Measurements from ENCODE around the gene CTNND1.
A peak's percentile ranks its signal among the peaks of the same experiment; 100 is the strongest.

CTNND1 gene

DNA sequence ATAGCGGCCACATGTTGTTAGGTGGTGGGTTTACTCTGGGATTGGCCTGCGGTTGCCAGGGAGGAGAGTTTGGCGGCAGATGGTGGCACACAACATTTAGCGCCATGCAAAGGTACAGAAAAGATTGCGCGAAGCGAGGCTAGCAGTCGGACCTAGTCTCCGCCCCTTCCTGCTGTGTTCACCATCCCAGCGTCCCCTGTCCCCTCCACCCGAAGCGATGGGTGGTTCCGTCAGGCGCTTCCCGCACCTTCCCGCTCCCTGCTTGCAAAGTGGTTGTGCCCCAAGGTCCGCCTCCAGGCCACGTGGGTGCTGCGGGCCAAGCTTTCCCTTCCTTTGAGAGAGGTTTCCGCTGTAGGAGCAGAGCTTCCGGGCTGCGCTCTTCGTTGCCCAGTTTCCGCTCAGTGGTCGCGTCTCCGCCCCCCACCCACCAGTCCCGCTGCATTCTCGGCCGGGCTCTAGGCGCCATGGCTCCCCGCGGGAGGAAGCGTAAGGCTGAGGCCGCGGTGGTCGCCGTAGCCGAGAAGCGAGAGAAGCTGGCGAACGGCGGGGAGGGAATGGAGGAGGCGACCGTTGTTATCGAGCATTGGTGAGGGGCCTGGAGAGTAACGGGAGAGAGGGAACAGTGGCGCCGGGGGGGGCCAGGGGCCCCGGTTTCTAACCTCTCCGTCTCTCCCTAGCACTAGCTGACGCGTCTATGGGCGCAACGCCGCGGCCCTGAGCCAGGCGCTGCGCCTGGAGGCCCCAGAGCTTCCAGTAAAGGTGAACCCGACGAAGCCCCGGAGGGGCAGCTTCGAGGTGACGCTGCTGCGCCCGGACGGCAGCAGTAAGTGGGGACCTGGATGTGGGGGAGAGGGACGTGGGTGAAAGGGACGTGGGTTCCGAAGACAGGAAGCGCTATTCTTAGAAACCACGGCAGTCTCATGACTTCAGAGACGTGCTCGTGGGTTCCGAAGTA is 20.2 kb upstream of the CTNND1 start, which contains the start of gene SELENOH (continued):
- no peak for TF ChIP-seq ZNF223 (tag by site-specific recombination; IDR thresholded peaks at IDR 0.05)
- no peak for TF ChIP-seq ZNF174 (tag by site-specific recombination; IDR thresholded peaks at IDR 0.05)
- TF ChIP-seq ZNF837 (tag by site-specific recombination; IDR thresholded peaks at IDR 0.05) = no peak
- TF ChIP-seq ZNF146 (tag by site-specific recombination; IDR thresholded peaks at IDR 0.05) = no peak; the same call in 1 of the 2 replicates
- no peak for TF ChIP-seq ZNF274 (IDR thresholded peaks at IDR 0.05; ENCODE audit: low read length)
- TF ChIP-seq ZNF274 (tag by site-specific recombination; IDR thresholded peaks at IDR 0.05; ENCODE audit: borderline replicate concordance) = no peak
- TF ChIP-seq ZSCAN23 (tag by site-specific recombination; IDR thresholded peaks at IDR 0.05) = peak; percentile 76; the same call in 1 of the 2 replicates
- TF ChIP-seq SALL2 (tag by site-specific recombination; IDR thresholded peaks at IDR 0.05; ENCODE audit: borderline replicate concordance) = no peak
- TF ChIP-seq ZNF341 (tag by site-specific recombination; IDR thresholded peaks at IDR 0.05; ENCODE audit: low read depth) = peak; percentile 89
- TF ChIP-seq, protein P1, sequence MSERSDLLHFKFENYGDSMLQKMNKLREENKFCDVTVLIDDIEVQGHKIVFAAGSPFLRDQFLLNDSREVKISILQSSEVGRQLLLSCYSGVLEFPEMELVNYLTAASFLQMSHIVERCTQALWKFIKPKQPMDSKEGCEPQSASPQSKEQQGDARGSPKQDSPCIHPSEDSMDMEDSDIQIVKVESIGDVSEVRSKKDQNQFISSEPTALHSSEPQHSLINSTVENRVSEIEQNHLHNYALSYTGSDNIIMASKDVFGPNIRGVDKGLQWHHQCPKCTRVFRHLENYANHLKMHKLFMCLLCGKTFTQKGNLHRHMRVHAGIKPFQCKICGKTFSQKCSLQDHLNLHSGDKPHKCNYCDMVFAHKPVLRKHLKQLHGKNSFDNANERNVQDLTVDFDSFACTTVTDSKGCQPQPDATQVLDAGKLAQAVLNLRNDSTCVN (tag by site-specific recombination; optimal IDR thresholded peaks at IDR 0.05) = peak; percentile 48
- TF ChIP-seq, protein P2, sequence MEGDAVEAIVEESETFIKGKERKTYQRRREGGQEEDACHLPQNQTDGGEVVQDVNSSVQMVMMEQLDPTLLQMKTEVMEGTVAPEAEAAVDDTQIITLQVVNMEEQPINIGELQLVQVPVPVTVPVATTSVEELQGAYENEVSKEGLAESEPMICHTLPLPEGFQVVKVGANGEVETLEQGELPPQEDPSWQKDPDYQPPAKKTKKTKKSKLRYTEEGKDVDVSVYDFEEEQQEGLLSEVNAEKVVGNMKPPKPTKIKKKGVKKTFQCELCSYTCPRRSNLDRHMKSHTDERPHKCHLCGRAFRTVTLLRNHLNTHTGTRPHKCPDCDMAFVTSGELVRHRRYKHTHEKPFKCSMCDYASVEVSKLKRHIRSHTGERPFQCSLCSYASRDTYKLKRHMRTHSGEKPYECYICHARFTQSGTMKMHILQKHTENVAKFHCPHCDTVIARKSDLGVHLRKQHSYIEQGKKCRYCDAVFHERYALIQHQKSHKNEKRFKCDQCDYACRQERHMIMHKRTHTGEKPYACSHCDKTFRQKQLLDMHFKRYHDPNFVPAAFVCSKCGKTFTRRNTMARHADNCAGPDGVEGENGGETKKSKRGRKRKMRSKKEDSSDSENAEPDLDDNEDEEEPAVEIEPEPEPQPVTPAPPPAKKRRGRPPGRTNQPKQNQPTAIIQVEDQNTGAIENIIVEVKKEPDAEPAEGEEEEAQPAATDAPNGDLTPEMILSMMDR (tag by site-specific recombination; IDR thresholded peaks at IDR 0.05) = no peak
- TF ChIP-seq ZBTB21 (tag by site-specific recombination; IDR thresholded peaks at IDR 0.05) = no peak
- no peak for TF ChIP-seq ZNF132 (tag by site-specific recombination; IDR thresholded peaks at IDR 0.05; ENCODE audit: borderline replicate concordance)
- TF ChIP-seq ZNF623 (tag by site-specific recombination; IDR thresholded peaks at IDR 0.05) = no peak; the same call in none of the 2 replicates
- peak; percentile 88 for TF ChIP-seq ZNF600 (tag by site-specific recombination; IDR thresholded peaks at IDR 0.05)
- TF ChIP-seq ZNF670 (tag by site-specific recombination; IDR thresholded peaks at IDR 0.05; ENCODE audit: low read depth) = no peak
- TF ChIP-seq ZNF155 (tag by site-specific recombination; IDR thresholded peaks at IDR 0.05) = no peak
- TF ChIP-seq ZFP3 (tag by site-specific recombination; IDR thresholded peaks at IDR 0.05; ENCODE audit: low read depth) = no peak
- TF ChIP-seq ZNF473 (tag by site-specific recombination; IDR thresholded peaks at IDR 0.05) = no peak
- peak; percentile 91 for TF ChIP-seq ZFP37 (tag by site-specific recombination; IDR thresholded peaks at IDR 0.05)
- peak; percentile 91 for TF ChIP-seq ZNF692 (tag by site-specific recombination; IDR thresholded peaks at IDR 0.05)
- TF ChIP-seq ZEB2 (tag by site-specific recombination; IDR thresholded peaks at IDR 0.05) = peak; percentile 76
- peak; percentile 84 for TF ChIP-seq PATZ1 (tag by site-specific recombination; IDR thresholded peaks at IDR 0.05)
- no peak for TF ChIP-seq ZNF585B (tag by site-specific recombination; IDR thresholded peaks at IDR 0.05)
- no peak for TF ChIP-seq ZNF530 (tag by site-specific recombination; IDR thresholded peaks at IDR 0.05; ENCODE audit: low read depth)
- no peak for TF ChIP-seq ZNF416 (tag by site-specific recombination; IDR thresholded peaks at IDR 0.05)
- TF ChIP-seq IKZF3 (tag by site-specific recombination; IDR thresholded peaks at IDR 0.05) = peak; percentile 98
- no peak for TF ChIP-seq HOXD13 (CRISPR knock-in tag; IDR thresholded peaks at IDR 0.05; ENCODE audit: borderline replicate concordance)
- peak; percentile 86 for TF ChIP-seq ZNF518A (tag by site-specific recombination; conservative IDR thresholded peaks at IDR 0.05; ENCODE audit: low read depth)
